Karpas-422 (cell line): Measurements from ENCODE around the gene BBX. TPM values are rescaled to one million over a fixed set of nuclear protein-coding genes. Genes with fewer than 3 reads are reported as not detected.

Experiments used
- DNase-seq: peaks from one replicate; pipeline ENCODE4 v3.0.0-alpha.2; 2015
- H2AFZ ChIP-seq: fragments of 200-600 bp; sonication (generic); 2 replicates; pipeline ENCODE4 v1.6.1; 2014; ENCODE audit warnings: antibody characterized with exemption, low read length, mixed read lengths
- H3K27ac ChIP-seq: fragments of 200-600 bp; sonication (generic); 2 replicates; pipeline ENCODE4 v1.5.1; 2014; ENCODE audit warnings: mild to moderate bottlenecking, low read length, moderate library complexity
- H3K27me3 ChIP-seq: fragments of 200-600 bp; sonication (generic); 2 replicates; pipeline ENCODE4 v1.6.1; 2014; ENCODE audit warnings: low read length, mixed read lengths
- H3K36me3 ChIP-seq: fragments of 200-600 bp; sonication (generic); 2 replicates; pipeline ENCODE4 v1.6.1; 2014; ENCODE audit warnings: low read length, mixed read lengths; ENCODE audit not compliant: insufficient read depth
- H3K4me1 ChIP-seq: fragments of 200-600 bp; sonication (generic); 2 replicates; pipeline ENCODE4 v1.6.1; 2014; ENCODE audit warnings: mild to moderate bottlenecking, low read length, mixed read lengths
- H3K4me2 ChIP-seq: fragments of 200-600 bp; sonication (generic); 2 replicates; pipeline ENCODE4 v1.6.1; 2014; ENCODE audit warnings: low read length, low read depth, mild to moderate bottlenecking; ENCODE audit not compliant: poor library complexity, severe bottlenecking
- H3K4me3 ChIP-seq: fragments of 200-600 bp; sonication (generic); 2 replicates; pipeline ENCODE4 v1.5.1; 2014; ENCODE audit warnings: mild to moderate bottlenecking, antibody characterized with exemption, low read length, mixed read lengths
- H3K79me2 ChIP-seq: fragments of 200-600 bp; sonication (generic); 2 replicates; pipeline ENCODE4 v1.6.1; 2014; ENCODE audit warnings: mild to moderate bottlenecking, low read length, mixed read lengths
- H3K9ac ChIP-seq: fragments of 200-600 bp; sonication (generic); 2 replicates; pipeline ENCODE4 v1.6.0; 2014; ENCODE audit warnings: low read length
- H3K9me2 ChIP-seq: fragments of 200-600 bp; sonication (generic), shearing (Covaris generic); replicated peaks from 2 replicates; pipeline ENCODE4 v1.6.0; 2014; ENCODE audit warnings: mild to moderate bottlenecking, low read length, moderate library complexity; ENCODE audit not compliant: insufficient read depth
- H3K9me3 ChIP-seq: fragments of 300-700, 200-600 bp; sonication (generic); 2 replicates; pipeline ENCODE4 v1.6.1; 2014; ENCODE audit warnings: low read length, mixed read lengths
- H4K20me1 ChIP-seq: fragments of 200-600 bp; sonication (generic); 2 replicates; pipeline ENCODE4 v1.6.1; 2014; ENCODE audit warnings: mild to moderate bottlenecking, antibody characterized with exemption, low read length, low read depth; ENCODE audit not compliant: insufficient read depth
- total RNA-seq: library from RNA; depleted of rRNA; stranded (reverse); fragments of >200 nt; shearing (Covaris generic); gene quantifications from 2 replicates; pipeline ENCODE4 v1.2.3, GENCODE V29; 2014; ENCODE audit warnings: low replicate concordance

BBX gene
- total RNA-seq, 1 experiment from 2014 or later, result 109 TPM

DNA sequence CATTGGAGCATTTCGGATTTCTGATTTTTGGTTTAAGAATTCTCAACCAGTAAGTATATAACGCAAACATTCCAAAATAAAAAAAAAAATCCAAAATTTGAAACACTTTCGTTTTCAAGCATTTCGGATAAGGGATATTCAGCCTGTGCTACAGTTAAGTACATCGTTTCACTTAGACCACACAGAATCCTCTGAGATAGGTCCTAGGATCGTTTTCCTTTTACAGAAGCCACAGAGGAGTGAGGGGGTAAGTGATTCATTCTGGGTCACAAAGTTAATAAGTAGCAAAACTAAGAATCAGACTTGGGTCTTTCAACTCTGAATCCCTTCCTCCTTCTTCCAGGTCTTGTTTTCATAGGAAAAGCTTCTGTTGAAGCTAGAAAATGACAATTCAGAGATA is 249.3 kb downstream of the BBX start:
- no peak overlapping the region for H3K9ac ChIP-seq
- no peaks in the 10 kb centered on the region for H3K9me3 ChIP-seq
- no peak overlapping the region for H3K27ac ChIP-seq
- no peak overlapping the region for H3K4me3 ChIP-seq
- no peaks in the 10 kb centered on the region for H3K27me3 ChIP-seq
- H3K79me2 ChIP-seq, result peaks cover 7% of the 10 kb centered on the region
- peaks cover 20% of the 10 kb centered on the region for H3K36me3 ChIP-seq
- H3K9me2 ChIP-seq, result no peaks in the 10 kb centered on the region
- H3K4me1 ChIP-seq, result peaks cover 69% of the 10 kb centered on the region
- H2AFZ ChIP-seq, result no peak overlapping the region
- H3K4me2 ChIP-seq, result no peak overlapping the region
- no peaks in the 10 kb centered on the region for H4K20me1 ChIP-seq
- no peak for DNase-seq

DNA sequence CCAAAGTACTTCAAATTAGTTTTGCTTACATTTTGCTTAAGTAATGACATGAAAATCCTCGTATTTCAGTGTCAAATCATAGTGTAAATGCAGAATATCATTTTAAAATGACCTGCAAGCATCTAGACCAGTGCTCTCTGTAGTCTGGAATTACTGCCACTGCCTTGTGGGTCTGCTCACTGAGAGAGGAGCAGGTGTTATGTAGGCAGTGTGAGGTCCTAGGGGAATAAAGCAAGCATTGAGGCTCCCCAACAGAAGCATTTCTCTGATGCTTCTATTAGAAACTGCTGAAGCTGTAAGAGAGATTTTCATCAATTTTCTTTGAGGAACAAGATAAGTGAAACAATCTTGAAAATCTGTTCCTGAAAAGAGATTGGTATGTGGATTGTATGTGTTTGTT is 253.2 kb downstream of the BBX start:
- Histone ChIP-seq H3K4me2 (no peak overlapping the region), H3K9me3 (no peaks in the 10 kb centered on the region), H2AFZ (no peak overlapping the region), H3K4me3 (no peak overlapping the region), H3K27ac (no peak overlapping the region), H3K9ac (no peak overlapping the region), H3K27me3 (no peaks in the 10 kb centered on the region), H3K9me2 (no peaks in the 10 kb centered on the region), H3K4me1 (peaks cover 42% of the 10 kb centered on the region), H3K36me3 (peaks cover 37% of the 10 kb centered on the region), H3K79me2 (peaks cover 9% of the 10 kb centered on the region; the same call in 1 of the 2 replicates), H4K20me1 (no peaks in the 10 kb centered on the region)
- peak; percentile 54 for DNase-seq

- H3K9me3 ChIP-seq, result no peaks in the 10 kb centered on the region
- H3K4me2 ChIP-seq, result no peak overlapping the region
- H4K20me1 ChIP-seq, result no peaks in the 10 kb centered on the region
- no peak overlapping the region for H2AFZ ChIP-seq
- peaks cover 1% of the 10 kb centered on the region; the same call in 1 of the 2 replicates for H3K4me1 ChIP-seq
- no peaks in the 10 kb centered on the region; the same call in 1 of the 2 replicates for H3K9me2 ChIP-seq
- H3K79me2 ChIP-seq, result peaks cover 8% of the 10 kb centered on the region; the same call in 1 of the 2 replicates
- no peaks in the 10 kb centered on the region for H3K27me3 ChIP-seq
- no peak overlapping the region for H3K9ac ChIP-seq
- H3K36me3 ChIP-seq, result peaks cover 53% of the 10 kb centered on the region
- DNase-seq, result no peak
- H3K27ac ChIP-seq, result no peak overlapping the region
- H3K4me3 ChIP-seq, result no peak overlapping the region
Measured at GRCh38 chr3:107781253-107781652, 258.5 kb downstream of the BBX start.

DNA sequence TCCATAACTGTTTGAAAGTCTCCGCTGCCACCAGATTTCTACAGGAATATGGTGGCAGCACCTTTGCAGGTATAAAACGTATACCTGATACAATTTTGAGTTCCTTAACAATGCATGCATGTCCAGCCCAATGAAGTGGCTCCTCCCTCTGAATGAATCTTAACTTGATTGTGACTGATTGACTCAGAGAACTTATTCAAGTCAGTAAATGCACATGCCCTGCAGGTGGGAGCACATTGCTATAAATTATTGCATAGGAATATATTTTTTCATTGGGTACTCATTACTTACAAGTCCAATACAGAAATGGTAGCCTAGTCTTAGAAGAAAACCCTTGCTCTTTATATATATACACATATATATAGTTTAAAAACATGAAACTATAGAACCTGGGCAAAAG is 259.3 kb downstream of the BBX start:
- 0 out of 2 replicates have a peak, but pooled peaks cover 6% of the 10 kb centered on the region for H3K79me2 ChIP-seq

GRCh38 chr3:107790612-107791011 is 267.9 kb downstream of the BBX start:
- H3K36me3 ChIP-seq, result peaks cover 24% of the 10 kb centered on the region; the same call in 1 of the 2 replicates
- 0 out of 2 replicates have a peak, but pooled peaks cover 4% of the 10 kb centered on the region for H3K79me2 ChIP-seq
- H2AFZ ChIP-seq, result no peak overlapping the region
- H3K27ac ChIP-seq, result no peak overlapping the region
- no peaks in the 10 kb centered on the region for H3K4me1 ChIP-seq
- H3K4me2 ChIP-seq, result no peak overlapping the region
- no peaks in the 10 kb centered on the region for H4K20me1 ChIP-seq
- no peak overlapping the region for H3K9ac ChIP-seq
- H3K27me3 ChIP-seq, result no peaks in the 10 kb centered on the region
- DNase-seq, result no peak
- no peak overlapping the region for H3K4me3 ChIP-seq
- H3K9me3 ChIP-seq, result no peaks in the 10 kb centered on the region
- H3K9me2 ChIP-seq, result no peaks in the 10 kb centered on the region

More for the DNA sequence above, 259.3 kb downstream of the BBX start:
- Histone ChIP-seq H3K27me3 (no peaks in the 10 kb centered on the region), H3K36me3 (peaks cover 45% of the 10 kb centered on the region), H4K20me1 (no peaks in the 10 kb centered on the region), H3K4me3 (no peak overlapping the region), H3K4me1 (no peaks in the 10 kb centered on the region), H3K27ac (no peak overlapping the region), H3K9ac (no peak overlapping the region), H3K4me2 (no peak overlapping the region), H3K9me3 (no peaks in the 10 kb centered on the region), H3K9me2 (no peaks in the 10 kb centered on the region; the same call in 1 of the 2 replicates), H2AFZ (no peak overlapping the region)
- no peak for DNase-seq

DNA sequence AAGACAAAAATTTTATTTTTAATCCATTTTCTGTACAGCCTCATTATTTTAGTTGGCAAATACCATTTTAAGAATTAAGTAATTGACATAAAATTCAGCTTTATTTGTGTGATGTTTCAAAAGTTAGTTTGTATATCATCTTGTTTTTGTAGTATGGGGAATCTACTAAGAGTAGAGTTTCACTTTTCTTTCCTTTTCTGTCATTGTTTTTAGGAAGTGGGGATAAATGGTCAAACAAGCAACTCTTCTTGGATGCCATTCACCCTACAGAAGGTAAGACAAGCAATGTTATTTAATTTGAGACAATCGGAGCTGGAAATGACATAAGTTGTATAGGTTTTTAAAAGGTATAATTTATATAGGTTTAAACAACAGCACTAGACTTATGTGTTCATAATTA is 268.3 kb downstream of the BBX start:
- H4K20me1 ChIP-seq, result no peaks in the 10 kb centered on the region
- H3K9me3 ChIP-seq, result no peaks in the 10 kb centered on the region
- H3K9me2 ChIP-seq, result no peaks in the 10 kb centered on the region
- no peak overlapping the region for H2AFZ ChIP-seq
- no peaks in the 10 kb centered on the region for H3K4me1 ChIP-seq
- no peak overlapping the region for H3K9ac ChIP-seq
- H3K4me3 ChIP-seq, result no peak overlapping the region
- H3K79me2 ChIP-seq, result 0 out of 2 replicates have a peak, but pooled peaks cover 4% of the 10 kb centered on the region
- no peaks in the 10 kb centered on the region for H3K27me3 ChIP-seq
- no peak overlapping the region for H3K4me2 ChIP-seq
- H3K27ac ChIP-seq, result no peak overlapping the region
- peaks cover 24% of the 10 kb centered on the region; the same call in 1 of the 2 replicates for H3K36me3 ChIP-seq
- DNase-seq, result no peak

DNA sequence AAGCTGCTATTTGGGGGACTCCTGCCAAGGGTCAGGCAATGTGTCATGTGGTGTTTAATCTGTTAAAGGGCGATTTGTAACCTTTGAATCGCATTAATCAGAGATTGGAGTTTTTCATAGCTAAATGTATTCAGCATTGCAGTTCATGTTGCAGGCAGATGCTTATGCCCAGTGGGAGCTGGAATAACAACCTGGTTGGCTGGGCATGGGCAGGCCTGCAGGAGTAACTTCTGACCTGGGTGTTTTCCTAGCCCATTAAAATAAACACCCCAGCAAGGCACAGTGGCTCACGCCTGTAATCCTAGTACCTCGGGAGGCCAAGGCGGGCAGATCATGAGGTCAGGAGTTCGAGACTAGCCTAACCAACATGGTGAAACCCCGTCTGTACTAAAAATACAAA is 268.7 kb downstream of the BBX start:
- H3K27ac ChIP-seq, result no peak overlapping the region
- no peak overlapping the region for H3K9ac ChIP-seq
- no peaks in the 10 kb centered on the region for H3K27me3 ChIP-seq
- no peak overlapping the region for H2AFZ ChIP-seq
- H3K9me2 ChIP-seq, result no peaks in the 10 kb centered on the region
- H3K4me2 ChIP-seq, result no peak overlapping the region
- H3K79me2 ChIP-seq, result 0 out of 2 replicates have a peak, but pooled peaks cover 4% of the 10 kb centered on the region
- H3K4me3 ChIP-seq, result no peak overlapping the region
- DNase-seq, result no peak
- H3K4me1 ChIP-seq, result no peaks in the 10 kb centered on the region
- H4K20me1 ChIP-seq, result no peaks in the 10 kb centered on the region
- no peaks in the 10 kb centered on the region for H3K9me3 ChIP-seq
- H3K36me3 ChIP-seq, result peaks cover 24% of the 10 kb centered on the region; the same call in 1 of the 2 replicates

DNA sequence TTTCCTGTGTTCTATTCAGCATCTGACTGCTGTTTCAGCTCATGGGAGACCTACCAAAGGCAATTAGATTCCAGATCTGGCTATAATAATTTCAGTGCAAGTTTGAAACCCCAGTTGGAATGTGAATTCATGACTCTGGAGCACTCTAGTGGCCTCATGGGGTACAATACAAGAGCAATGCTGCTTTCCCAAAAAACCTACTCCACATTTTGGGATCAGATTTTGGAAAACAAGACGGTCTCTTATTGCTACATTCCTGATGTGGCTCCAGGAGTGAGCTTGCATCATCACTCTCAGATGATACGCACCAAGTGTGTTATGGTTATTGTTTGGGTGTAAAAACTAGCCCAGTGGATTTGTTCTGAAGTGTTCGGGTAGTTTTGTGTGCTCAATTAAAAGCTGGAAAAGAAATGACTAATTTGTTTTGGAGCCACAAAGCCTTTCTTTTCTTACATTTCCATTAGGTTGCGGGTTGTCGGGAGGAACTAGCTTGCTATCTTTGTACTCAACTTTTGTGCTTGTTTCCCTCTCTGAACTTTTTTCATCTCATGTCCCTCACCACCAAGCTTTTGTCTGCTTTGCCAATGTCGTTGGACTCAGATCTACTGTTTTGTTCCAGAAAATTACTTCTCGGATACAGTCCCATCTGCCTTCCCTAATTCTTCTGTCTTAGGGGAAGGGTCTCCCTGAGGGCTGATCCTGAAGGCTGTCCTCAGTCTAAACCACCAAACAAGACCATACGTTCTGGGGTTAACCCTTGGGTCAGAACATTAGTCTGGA is 272.1 kb downstream of the BBX start:
- Histone ChIP-seq H3K79me2 (0 out of 2 replicates have a peak, but pooled peaks cover 4% of the 10 kb centered on the region), H4K20me1 (no peaks in the 10 kb centered on the region), H3K27me3 (no peaks in the 10 kb centered on the region), H3K36me3 (peaks cover 27% of the 10 kb centered on the region; the same call in 1 of the 2 replicates), H3K27ac (no peak overlapping the region), H3K9me3 (no peaks in the 10 kb centered on the region), H3K9ac (no peak overlapping the region), H3K4me1 (no peaks in the 10 kb centered on the region; the same call in 1 of the 2 replicates), H3K4me3 (no peak overlapping the region), H2AFZ (no peak overlapping the region), H3K4me2 (no peak overlapping the region), H3K9me2 (no peaks in the 10 kb centered on the region)
- DNase-seq, result no peak
